GM21619 (cell line): ENCODE measurements around the gene CAVIN1.
"Not testable (repeated sequence)": the region's sequence is repeated elsewhere in the genome, so short reads cannot be mapped to it uniquely, and the experiment has no call there.

Experiments used
- ATAC-seq: cut with Tn5 transposase; IDR thresholded peaks from one replicate; pipeline ENCODE4 v1.9.1; 2021; ENCODE audit not compliant: unreplicated experiment

The CAVIN1 gene

DNA sequence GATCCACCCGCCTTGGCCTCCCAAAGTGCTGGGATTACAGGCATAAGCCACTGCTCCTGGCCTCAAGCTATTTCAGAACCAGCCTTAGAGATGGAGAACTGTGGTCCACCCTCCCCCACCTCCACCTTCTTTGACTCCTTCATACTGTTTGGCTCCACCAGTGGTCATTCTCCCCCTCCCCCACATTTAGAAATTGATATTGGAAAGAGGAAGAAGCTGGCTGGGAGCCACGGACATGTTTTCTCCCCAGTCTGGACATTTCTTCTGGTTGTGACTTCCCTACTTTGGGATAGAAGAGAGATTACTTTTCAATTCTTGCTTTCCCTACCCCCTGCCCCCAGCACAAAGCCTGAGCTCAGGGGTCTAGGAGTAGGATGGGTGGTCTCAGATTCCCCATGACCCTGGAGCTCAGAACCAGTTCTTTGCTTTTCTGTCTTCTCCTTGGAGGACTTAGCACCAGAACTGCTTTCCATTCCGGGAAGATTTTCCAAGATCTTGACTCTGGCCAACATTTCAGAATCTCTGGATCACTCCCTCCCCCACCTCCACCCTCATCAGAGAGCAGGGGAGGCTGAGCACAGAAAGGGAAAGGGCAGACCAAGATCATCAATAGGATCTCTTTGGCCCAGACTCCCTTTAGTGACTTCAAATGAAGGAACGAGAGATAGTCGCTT is 16.3 kb downstream of the CAVIN1 start:
- ATAC-seq, result no peak

DNA sequence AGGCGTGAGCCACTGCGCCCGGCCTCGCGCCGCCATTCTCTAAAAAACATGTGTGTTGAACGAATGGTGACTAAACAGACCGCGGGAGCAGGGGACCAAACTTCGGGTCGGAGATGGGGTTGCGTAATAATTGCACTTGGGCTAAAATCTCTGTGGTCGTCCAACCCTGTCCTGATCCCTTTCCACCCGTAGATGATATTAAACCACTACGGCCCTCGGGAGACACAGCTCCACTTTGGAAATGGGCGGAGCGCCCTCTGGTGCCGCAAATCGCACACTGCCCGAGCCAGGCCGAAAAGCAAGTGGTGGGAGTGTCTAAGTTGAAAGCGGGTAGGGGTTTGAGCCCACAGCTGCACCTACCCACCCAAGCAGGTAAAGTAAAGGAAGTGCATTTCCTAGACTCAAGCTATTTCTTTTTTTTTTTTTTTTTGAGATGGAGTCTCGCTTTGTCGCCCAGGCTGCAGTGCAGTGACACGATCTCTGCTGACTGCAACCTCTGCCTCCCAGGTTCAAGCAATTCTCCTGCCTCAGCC is 17.0 kb downstream of the CAVIN1 start:
- no peak for ATAC-seq

GRCh38 chr17:42405076-42405475 is 18.0 kb downstream of the CAVIN1 start:
- no peak for ATAC-seq

DNA sequence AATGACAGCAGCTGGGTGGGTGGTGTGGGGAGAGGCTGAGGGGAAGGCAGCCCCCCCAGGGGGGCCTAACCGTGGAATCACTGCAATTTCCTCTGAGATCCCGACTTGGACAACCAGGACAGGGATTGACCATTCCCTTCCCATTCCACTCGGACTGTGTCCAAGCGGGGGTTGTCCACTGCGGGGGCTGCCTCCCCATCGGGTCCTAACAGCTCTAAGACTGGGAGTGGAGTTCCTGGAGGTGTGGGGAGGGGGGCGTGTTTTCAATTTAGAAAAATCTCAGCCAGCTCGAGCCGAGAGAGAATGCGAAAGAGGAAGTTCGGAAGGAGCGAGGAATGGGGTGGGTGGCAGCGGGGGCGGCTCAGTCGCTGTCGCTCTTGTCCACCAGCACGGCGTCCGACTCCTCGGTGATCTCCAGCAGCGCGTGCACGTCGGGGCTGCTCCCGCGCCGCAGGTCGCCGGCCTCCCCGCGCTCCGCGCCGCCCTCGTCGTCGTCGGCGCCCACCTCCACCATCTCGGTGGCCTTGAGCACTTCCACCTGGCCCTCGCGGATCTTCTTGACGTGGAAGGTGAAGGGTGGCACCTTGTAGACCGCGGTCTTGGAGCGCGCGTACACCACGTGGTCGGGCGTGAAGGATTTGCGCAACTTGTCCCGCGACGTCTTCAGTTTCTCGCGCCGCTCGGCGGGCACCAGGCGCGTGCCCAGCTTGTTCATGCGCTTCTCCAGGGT is 18.6 kb downstream of the CAVIN1 start:
- no peak for ATAC-seq

DNA sequence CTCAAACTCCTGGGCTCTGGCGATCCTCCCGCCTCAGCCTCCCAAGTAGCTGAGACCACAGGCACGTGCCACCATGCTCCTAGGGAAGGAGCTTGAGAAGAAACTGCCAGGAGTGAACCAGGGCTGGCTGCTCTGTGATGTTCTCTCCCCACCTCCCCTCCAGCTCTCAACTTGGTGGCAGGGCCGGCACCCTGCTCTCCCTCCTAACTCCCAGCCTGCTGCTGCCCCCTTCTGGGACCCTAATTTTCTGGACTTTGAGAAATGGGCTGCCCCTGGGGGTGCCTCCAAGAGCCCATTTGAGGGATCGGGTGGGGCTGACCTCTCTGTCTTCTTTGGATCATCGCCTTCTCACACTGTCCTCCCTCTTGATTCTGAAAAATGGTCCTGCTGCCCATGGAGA is 19.9 kb downstream of the CAVIN1 start:
- ATAC-seq, result no peak

DNA sequence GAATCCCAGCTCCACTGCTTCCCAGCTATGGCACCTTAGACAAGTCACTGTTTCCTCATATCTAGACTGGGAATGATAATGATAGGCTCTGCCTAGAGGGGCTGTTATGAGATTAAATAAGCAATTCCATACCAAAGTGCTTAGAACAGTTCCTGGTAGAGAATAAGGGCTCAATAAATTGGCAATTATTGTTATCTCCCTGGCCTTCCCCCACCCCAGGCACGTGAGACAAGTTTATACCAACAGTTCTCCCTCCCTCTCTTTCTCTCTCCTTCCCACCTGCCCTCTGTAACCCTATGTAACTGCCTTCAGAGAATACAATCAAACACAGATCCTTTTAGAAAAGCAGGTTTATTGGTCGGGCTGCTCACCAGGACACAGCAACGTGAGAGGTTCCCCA is 20.9 kb downstream of the CAVIN1 start:
- ATAC-seq, result no peak

DNA sequence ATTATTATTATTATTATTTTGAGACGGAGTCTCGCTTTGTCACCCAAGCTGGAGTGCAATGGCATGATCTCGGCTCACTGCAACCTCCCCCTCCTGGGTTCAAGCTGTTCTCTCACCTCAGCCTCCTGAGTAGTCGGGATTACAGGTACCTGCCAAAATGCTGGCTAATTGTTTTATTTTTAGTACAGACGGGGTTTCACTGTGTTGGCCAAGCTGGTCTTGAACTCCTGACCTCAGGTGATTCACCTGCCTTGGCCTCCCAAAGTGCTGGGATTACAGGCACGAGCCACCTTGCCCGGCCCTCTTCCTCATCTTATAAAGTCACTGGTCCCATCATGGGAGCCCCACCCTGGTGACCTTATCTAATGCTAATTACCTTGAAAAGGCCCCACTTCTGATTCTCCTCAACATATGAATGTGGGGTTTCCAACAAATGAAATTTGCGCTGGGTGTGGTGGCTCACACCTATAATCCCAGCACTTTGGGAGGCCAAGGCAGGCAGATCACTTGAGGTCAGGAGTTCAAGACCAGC is 22.1 kb downstream of the CAVIN1 start:
- ATAC-seq, result not testable (repeated sequence)

DNA sequence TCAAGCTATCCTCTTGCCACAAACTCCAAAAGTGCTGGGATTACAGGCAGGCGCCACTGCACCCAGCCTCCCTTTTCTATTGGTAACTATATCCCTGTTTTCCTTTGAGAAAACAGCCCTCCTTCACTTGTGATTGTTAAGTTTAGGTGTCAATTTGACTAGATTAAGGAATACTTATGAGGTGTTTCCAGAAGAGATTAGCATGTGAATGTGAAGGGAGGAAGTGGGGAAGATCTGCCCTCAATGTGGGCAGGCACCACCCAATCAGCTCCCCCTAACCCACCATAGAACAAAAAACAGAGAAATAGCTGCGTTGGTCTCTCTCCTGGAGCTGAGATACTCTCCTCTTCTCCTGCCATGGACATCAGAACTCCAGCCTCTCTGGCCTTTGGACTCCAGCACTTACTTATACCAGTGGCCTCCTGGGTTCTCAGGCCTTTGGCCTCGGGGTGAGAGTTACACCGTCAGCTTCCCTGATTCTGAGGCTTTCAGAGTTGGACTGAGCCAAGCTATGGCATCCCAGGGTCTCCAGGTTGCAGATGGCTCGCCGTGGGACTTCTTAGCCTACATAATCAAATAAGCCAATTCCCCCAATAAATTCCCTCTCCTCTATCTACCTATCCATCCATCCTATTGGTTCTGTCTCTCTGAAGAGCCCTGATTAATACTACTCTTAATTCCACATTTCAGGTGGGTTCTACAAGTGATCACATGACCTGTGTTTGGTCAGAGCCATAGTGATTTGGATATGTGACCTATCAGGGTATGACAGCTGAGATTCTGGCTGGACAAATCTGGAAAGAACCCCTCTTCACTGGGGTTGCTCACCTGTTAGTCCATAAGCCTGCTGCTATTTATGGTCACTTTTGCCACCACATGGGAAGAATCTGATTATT is 22.9 kb downstream of the CAVIN1 start:
- ATAC-seq, result no peak

GRCh38 chr17:42399121-42399520 is 23.9 kb downstream of the CAVIN1 start:
- ATAC-seq, result no peak

DNA sequence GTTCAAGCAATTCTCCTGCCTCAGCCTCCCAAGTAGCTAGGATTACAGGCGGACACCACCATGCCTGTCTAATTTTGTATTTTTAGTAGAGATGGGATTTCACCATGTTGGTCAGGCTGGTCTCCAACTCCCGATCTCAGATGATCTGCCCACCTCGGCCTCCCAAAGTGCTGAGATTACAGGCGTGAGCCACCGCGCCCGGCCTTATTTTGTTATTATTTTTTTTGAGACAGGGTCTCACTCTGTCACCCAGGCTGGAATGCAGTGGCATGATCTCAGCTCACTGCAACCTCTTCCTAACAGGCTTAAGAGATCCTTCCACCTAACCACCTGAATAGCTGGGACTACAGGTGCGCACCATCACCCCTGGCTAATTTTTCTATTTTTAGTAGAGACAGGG is 27.5 kb downstream of the CAVIN1 start:
- ATAC-seq, result not testable (repeated sequence)

DNA sequence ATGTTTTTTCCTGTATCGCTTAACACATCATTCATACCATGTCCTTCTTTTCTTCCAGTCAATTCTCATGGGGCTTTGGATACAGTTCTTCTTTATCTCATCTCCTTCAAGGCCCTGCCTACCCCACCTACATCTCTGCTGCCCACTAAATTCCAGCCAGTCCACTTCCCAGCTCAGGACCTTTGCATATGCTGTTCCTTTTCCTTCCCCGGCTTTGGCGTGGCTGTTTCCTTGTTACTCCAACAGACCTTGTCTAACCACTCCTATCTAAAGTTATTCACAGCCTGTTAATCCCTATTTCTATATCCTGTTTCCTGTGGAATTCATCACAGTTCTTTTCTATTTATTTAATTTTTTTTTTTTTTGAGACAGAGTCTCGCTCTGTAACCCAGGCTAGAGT is 28.2 kb downstream of the CAVIN1 start:
- ATAC-seq, result no peak

DNA sequence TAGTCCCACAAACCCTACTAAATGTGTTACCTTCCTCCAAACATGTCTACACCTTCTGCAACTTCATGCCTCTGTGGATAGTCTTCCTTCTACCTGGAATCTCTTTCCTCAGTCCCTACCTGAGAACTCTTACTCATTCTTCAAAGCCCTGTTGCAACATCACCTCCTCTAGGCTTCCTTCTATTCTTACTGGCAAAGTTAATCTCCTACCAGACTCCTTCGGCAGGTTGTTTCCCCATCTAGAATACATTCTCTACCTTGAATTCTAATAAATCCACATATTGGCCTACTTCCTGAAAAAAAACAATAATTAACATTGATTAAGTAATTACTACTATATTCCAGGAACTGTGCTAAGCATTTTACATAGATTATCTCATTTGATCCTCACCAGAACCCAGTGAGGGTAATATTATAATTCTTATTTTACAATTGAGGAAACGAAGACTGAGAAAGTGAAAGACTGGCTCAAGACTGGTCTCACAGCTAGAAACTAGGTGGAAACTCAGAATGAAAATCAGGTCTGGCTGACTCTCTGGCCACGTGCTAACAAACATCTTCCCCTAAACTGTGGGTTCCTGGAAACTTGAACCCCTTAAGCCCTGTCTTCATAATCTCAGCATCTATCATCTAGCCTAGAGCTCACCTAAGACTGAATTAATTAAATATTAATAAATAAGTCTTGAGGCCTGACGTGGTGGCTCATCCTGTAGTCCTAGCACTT is 30.2 kb downstream of the CAVIN1 start:
- ATAC-seq, result no peak

GRCh38 chr17:42391439-42391838 is 31.6 kb downstream of the CAVIN1 start:
- not testable (repeated sequence) for ATAC-seq

GRCh38 chr17:42389899-42390298 is 33.2 kb downstream of the CAVIN1 start:
- ATAC-seq, result no peak

- ATAC-seq, result no peak
Observed at GRCh38 chr17:42389135-42389417, 34.0 kb downstream of the CAVIN1 start.

GRCh38 chr17:42388381-42389134 is 34.5 kb downstream of the CAVIN1 start, which contains the start of gene STAT3:
STAT3 (minus strand) TSS chr17:42388442; CDS start chr17:42348516, 39,926 bp downstream.
- ATAC-seq, result peak; percentile 84

DNA sequence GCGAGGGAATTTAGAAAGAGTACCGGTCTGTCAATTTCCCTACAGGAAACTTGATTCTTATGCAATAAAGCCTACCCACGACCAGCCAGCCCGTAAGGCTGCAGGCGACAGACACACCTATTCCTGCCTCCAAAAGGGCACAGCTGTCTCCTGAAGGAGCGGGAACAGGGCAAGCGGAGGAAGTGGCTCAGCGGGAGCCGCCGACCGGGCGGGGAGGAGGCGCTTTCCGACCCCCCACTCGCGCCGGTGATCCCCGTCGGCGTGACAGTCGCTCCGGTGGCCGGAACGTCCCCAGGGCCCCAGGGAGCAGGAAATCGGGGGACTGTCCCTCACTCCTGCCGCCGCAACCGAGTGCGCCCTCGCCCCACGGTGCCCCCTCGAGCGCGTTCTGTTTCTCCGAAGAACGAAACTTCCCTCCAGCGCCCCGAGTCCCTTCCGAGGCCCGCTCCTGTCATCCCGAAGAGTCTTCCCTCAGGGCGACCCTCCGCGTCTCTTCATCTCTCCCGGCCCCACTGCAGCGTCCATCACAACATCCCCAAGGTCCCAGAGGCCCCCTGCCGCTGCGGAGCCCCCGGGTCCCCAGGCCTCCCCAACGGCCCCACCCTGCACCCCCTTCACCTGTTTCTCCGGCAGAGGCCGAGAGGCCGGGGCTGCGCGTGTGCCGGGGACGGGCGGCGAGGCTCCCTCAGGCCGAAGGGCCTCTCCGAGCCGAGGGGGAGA is 35.2 kb downstream of the CAVIN1 start:
- peak; percentile 6 for ATAC-seq

DNA sequence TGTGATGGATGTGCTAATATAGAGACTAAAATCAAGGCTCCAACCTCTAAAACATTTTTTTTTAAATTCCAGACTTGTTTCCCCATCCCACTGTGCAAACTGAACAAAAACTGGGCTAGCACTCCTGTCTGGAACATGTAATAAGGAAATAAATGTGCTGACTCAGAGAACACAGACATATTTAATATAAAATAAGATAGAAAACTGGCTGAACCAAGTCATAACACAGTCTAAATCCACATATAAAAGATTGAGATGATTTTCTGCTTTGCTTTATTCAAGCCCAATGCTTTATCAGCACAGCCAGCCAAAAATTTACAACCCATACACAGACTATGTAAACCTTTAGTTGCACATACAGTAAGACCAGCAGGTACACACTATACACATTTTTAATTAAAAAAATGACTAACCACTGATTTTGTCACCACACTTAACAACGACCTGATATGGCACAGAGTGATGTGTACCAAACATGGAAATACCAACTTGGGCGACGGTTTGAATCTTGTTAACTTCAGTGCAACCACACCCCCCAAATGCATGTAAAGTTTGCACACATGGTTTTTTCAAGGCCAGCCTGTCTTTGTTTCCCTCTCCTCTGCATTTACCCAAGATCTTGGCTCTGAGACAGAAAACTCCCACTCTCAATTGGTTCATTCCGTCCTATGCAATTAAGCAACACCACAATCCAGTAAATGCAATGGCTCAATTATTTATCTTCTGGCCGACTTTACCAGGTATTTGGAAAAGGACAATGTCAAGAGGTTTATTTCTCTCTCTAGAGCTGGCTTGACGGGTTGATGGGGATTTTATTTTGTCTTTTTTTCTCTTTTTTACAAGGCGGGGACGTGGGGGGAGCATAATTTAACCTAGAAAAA is 36.0 kb downstream of the CAVIN1 start:
- ATAC-seq, result no peak
